Keratinocyte (primary cell): ENCODE measurements around the gene SLC25A30.

Experiments
- EZH2 ChIP-seq: IDR thresholded peaks from one replicate; pipeline ENCODE4 v1.6.1; 2012; ENCODE audit warnings: inconsistent platforms, mild to moderate bottlenecking, low read length, moderate library complexity
- TF ChIP-seq, protein P1 (sequence below), 3 experiments: IDR thresholded peaks in 1 of 3; conservative IDR thresholded peaks in 1 of 3; optimal IDR thresholded peaks in 1 of 3; 2 replicates in 2 of 3; 3 replicates in 1 of 3; pipeline versions ENCODE3 to v1.5.1; 2011; ENCODE audit warnings: low read length in 3 of 3, mild to moderate bottlenecking in 3 of 3, moderate library complexity in 2 of 3, control low read depth in 1 of 3, inconsistent platforms in 1 of 3; ENCODE audit not compliant: insufficient read depth in 2 of 3; ENCODE audit errors: extremely low read depth in 1 of 3

DNA sequence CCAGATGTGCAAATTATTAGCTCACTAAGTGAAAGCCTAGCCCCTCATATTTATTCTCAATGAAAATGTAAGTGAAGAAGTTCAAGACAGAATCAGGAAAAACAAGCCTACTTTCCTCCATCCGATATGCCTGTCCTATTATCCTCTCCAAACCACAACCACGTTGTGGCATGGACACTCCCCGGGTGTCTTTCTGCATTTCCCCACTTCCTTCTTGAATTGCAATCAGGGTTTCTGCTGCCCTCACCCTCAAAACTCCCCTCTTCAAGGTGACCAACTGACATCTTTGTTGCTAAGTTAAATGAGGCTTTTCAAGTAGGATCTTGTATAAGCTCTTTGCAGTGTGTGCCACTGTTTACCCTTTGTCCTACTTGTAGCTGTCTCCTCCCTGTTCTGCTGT, 11.8 kb downstream of the SLC25A30 start:
- TF ChIP-seq, protein P1, sequence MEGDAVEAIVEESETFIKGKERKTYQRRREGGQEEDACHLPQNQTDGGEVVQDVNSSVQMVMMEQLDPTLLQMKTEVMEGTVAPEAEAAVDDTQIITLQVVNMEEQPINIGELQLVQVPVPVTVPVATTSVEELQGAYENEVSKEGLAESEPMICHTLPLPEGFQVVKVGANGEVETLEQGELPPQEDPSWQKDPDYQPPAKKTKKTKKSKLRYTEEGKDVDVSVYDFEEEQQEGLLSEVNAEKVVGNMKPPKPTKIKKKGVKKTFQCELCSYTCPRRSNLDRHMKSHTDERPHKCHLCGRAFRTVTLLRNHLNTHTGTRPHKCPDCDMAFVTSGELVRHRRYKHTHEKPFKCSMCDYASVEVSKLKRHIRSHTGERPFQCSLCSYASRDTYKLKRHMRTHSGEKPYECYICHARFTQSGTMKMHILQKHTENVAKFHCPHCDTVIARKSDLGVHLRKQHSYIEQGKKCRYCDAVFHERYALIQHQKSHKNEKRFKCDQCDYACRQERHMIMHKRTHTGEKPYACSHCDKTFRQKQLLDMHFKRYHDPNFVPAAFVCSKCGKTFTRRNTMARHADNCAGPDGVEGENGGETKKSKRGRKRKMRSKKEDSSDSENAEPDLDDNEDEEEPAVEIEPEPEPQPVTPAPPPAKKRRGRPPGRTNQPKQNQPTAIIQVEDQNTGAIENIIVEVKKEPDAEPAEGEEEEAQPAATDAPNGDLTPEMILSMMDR (optimal IDR thresholded peaks at IDR 0.05 in 1 of 3, IDR thresholded peaks at IDR 0.05 in 1 of 3, conservative IDR thresholded peaks at IDR 0.05 in 1 of 3; ENCODE audit: extremely low read depth in 1 of 3, insufficient read depth in 2 of 3, low read length in 3 of 3), result no peak
- no peak for TF ChIP-seq EZH2
